GM13976 (cell line): Measurements from ENCODE around the gene PAX4.

Source experiments
- DNase-seq: peaks from one replicate; pipeline ENCODE4 v3.0.0; 2012; ENCODE audit warnings: low spot score
- CTCF ChIP-seq: IDR thresholded peaks from 2 replicates; pipeline ENCODE4 v1.5.1; 2012; ENCODE audit warnings: borderline replicate concordance, mild to moderate bottlenecking; ENCODE audit not compliant: insufficient read depth; ENCODE audit errors: extremely low read depth, missing control alignments, control extremely low read depth
- in situ Hi-C: fragments of 300-500 bp; cut with MboI; formaldehyde crosslinking; loops from one replicate; pipeline ENCODE4 v1.12.0; 2022; ENCODE audit warnings: low sequenced_read_pairs, mixed read lengths, inconsistent platforms; ENCODE audit not compliant: unreplicated experiment

The PAX4 gene

DNA sequence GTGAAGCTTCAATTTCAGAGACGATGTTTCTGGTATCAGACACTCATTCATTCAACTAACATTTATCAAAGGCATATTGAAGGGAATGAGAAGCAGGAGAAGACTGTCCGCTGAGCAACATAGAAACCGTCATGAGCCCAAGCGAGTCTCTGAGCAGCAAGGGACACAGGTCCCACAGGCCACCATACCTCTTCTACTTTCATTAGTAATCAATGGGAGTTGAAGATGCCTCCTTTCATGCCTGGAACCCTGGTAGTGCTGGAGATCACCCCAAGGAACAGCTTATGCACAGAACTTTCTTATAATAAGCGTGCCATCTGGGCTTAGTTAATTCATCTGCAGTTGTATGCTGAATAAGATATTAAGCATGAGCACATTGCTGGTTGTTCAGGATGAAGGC, 1.2 kb downstream of the PAX4 start:
- TF ChIP-seq CTCF, result no peak
- in situ Hi-C loops, result no loop called here
- DNase-seq, result no peak

GRCh38 chr7:127612263-127612662, 5.7 kb downstream of the PAX4 start:
- DNase-seq, result no peak
- TF ChIP-seq CTCF, result no peak
- in situ Hi-C loops, result no loop called here

DNA sequence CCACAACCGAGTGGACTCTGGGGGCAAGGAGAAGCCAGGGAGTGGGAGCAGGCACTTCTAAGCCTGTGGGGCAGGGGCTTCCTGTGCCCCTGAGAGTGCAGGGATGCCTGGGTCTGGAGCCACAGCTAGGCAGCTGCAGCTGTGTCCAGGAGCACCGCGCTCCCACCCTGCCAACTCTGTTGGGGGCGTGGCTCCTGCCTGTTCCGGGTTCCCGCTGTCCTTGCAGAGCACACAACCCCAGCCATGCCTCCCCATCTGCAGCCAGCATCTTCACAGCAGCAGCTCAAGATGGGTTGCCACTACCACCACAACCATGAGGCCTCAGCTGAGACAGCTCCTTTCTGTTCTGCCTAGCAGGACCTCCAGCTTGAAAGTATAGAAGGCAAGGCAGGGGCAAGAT, 8.6 kb downstream of the PAX4 start:
- TF ChIP-seq CTCF, result no peak
- in situ Hi-C loops, result no loop called here
- no peak for DNase-seq

GRCh38 chr7:127608446-127608845, 9.5 kb downstream of the PAX4 start:
- no peak for TF ChIP-seq CTCF
- no peak for DNase-seq
- in situ Hi-C loops, result no loop called here

- DNase-seq, result no peak
- TF ChIP-seq CTCF, result no peak
- in situ Hi-C loops, result no loop called here
These were observed 17.1 kb downstream of the PAX4 start for GRCh38 chr7:127600885-127601284.

DNA sequence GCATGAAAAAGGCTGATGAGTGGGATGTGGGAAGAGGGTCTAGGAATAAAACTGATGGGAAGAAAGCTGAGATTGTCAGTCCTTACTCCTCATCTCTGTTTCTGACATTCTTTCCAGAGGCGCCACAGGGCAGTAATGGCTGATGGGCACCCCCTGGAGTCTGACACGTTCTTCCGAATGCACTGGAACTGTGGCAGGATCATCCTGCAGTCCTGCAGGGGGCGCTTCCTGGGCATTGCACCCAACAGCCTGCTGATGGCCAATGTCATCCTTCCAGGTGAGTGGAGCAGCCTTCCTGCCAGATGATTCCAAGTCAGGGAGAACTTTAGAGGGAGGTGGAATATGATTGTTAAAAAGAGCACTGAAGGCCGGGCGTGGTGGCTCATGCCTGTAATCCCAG, 19.6 kb downstream of the PAX4 start:
- in situ Hi-C loops, result no loop called here
- no peak for DNase-seq
- peak; percentile 14 for TF ChIP-seq CTCF

DNA sequence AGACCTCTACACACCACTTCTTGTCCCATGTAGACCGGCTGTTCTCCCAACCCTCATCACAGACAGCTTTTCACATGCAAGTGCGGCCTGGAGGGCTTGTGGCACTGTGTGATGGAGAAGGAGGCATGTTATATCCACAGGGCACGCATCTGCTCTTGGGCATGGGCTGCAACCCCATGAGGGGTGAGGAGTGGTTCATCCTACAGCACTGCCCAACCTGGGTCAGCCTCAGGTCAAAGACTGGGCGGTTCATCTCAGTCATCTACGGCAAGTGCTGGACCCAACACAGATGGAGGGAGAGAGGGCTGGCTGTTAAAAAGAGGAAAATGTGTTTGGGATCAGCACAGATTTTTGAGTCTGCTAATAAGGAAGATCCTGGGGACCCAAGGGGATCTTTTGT, 22.2 kb downstream of the PAX4 start:
- in situ Hi-C loops, result no loop called here
- DNase-seq, result no peak
- TF ChIP-seq CTCF, result no peak
